ENCODE measurements around the gene CLSTN2.

- TF ChIP-seq, protein P1, sequence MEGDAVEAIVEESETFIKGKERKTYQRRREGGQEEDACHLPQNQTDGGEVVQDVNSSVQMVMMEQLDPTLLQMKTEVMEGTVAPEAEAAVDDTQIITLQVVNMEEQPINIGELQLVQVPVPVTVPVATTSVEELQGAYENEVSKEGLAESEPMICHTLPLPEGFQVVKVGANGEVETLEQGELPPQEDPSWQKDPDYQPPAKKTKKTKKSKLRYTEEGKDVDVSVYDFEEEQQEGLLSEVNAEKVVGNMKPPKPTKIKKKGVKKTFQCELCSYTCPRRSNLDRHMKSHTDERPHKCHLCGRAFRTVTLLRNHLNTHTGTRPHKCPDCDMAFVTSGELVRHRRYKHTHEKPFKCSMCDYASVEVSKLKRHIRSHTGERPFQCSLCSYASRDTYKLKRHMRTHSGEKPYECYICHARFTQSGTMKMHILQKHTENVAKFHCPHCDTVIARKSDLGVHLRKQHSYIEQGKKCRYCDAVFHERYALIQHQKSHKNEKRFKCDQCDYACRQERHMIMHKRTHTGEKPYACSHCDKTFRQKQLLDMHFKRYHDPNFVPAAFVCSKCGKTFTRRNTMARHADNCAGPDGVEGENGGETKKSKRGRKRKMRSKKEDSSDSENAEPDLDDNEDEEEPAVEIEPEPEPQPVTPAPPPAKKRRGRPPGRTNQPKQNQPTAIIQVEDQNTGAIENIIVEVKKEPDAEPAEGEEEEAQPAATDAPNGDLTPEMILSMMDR (IDR thresholded peaks at IDR 0.05) = peak in 1 of 4 experiments; percentile 26
- TF ChIP-seq POLR2A (IDR thresholded peaks at IDR 0.05) (no peak), POLR2AphosphoS5 (IDR thresholded peaks at IDR 0.05) (no peak)
Measured at GRCh38 chr3:139935016-139935865, at the start of gene CLSTN2.

Data from prostate gland (tissue), 2 donors.